Left lung (tissue), 10 donors: ENCODE results near the gene LAMB3. TPM values are rescaled to one million over a fixed set of nuclear protein-coding genes. Genes with fewer than 3 reads are reported as not detected.

Experiments used
- ATAC-seq: fragments of 200-7000 bp; cut with Tn5 transposase; one replicate; pipeline ENCODE4 v1.9.1; 2020; ENCODE audit warnings: moderate library complexity
- DNase-seq, 4 donors: peaks; one replicate each; pipeline ENCODE4 v3.0.0-alpha.2; 2013 to 2020
- H3K27ac ChIP-seq, 2 donors: fragments of 200-600 bp; sonication (generic) in 1 of 2; one replicate each; pipeline versions ENCODE4 v1.5.0 to v1.8.0; 2020 to 2021
- H3K27me3 ChIP-seq, 2 donors: fragments of 200-600 bp; sonication (generic) in 1 of 2; one replicate each; pipeline versions ENCODE4 v1.5.0 to v1.8.0; 2020 to 2021
- H3K36me3 ChIP-seq, 2 donors: fragments of 200-600 bp; sonication (generic) in 1 of 2; one replicate each; pipeline versions ENCODE4 v1.5.0 to v1.8.0; 2020 to 2021
- H3K4me1 ChIP-seq, 2 donors: fragments of 200-600 bp; one replicate each; pipeline ENCODE4 v1.8.0; 2021
- H3K4me3 ChIP-seq, 2 donors: fragments of 200-600 bp; sonication (generic) in 1 of 2; one replicate each; pipeline versions ENCODE4 v1.5.0 to v1.8.0; 2020 to 2021; ENCODE audit warnings: mild to moderate bottlenecking in 1 of 2
- H3K9me3 ChIP-seq, 2 donors: fragments of 200-600 bp; sonication (generic) in 1 of 2; one replicate each; pipeline versions ENCODE4 v1.5.0 to v1.8.0; 2020 to 2021
- intact Hi-C, 2 donors: fragments of 100-400 bp; cut with DNase I; formaldehyde crosslinking; loops; one replicate each; pipeline versions ENCODE4 v1.11.2 to v1.14.2; 2022
- polyA plus RNA-seq, 6 donors: library from polyadenylated mRNA; unstranded; fragments of 120-200 nt; gene quantifications; one replicate each; pipeline ENCODE4 v1.2.1, GENCODE V29; 2013; ENCODE audit not compliant: insufficient read length in 6 of 6
- total RNA-seq, 2 donors: library from RNA; stranded (reverse); fragmentation: NEBNext Ultra II Directional; extraction: Animal tissue kit (Norgen Biotek cat#: 25700); gene quantifications; one replicate each; pipeline ENCODE4 v1.2.1, GENCODE V29; 2021
- TF ChIP-seq, protein P1 (sequence below), 2 donors: fragments of 200-600 bp; sonication (generic) in 1 of 2; IDR thresholded peaks; one replicate each; pipeline versions ENCODE4 v1.5.0 to v1.8.0; 2021; ENCODE audit warnings: antibody characterized with exemption in 2 of 2
- donor health status: DM: no; HTN: yes; CAD: no.
- donor health status: DM: no; HTN: no; CAD: no.

Gene LAMB3
- total and polyA plus RNA-seq, 8 donors: 54.1 to 126 (median 69.9) TPM

DNA sequence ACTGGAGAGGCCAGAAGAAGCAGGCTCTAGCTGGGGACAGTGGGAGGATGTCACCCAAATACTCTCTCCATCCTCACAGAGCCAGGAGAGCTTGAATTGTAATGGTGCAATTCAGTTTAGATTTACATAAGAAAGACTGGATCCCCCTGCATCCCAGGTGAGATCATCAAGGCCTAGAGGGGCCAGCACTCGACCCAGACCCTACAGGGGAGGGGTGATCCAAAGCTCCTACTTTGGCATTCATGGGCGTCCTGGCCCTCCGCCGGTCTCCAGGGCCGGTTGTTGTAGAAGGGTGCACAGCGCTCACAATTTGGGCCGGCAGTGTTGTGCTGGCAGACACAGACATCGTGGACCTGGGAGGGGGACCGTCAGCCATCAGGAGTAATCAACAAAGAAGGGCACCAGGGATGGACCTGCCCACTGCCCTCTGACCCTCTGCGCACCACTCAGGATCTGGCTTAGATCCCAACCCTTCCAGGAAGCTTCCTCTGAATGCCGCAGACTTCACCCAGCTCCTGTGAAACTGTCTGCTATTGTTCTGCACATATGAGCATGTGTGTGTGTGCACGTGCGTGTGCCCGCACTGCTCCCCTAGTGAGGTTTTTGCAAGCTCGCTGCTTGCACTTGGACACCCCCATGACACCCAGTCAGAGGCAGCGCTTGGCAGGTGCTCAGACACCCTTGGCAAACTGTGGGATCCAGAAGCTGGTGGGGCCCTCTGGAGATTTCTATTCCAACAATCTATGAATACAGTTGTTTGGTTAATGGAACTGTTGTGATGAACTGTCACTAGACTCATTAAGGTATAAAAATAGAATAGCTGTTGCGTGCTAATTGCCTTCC lies 21.6 kb downstream of the LAMB3 start:
- ATAC-seq: no peak
- Histone ChIP-seq H3K27ac (no peak overlapping the region), H3K27me3 (no peaks in the 10 kb centered on the region), H3K4me1 (peaks cover 3 to 29% of the 10 kb centered on the region in 2 donors), H3K4me3 (no peak overlapping the region), H3K36me3 (peaks cover 0 to 52% of the 10 kb centered on the region in 2 donors), H3K9me3 (no peaks in the 10 kb centered on the region)
- TF ChIP-seq, protein P1, sequence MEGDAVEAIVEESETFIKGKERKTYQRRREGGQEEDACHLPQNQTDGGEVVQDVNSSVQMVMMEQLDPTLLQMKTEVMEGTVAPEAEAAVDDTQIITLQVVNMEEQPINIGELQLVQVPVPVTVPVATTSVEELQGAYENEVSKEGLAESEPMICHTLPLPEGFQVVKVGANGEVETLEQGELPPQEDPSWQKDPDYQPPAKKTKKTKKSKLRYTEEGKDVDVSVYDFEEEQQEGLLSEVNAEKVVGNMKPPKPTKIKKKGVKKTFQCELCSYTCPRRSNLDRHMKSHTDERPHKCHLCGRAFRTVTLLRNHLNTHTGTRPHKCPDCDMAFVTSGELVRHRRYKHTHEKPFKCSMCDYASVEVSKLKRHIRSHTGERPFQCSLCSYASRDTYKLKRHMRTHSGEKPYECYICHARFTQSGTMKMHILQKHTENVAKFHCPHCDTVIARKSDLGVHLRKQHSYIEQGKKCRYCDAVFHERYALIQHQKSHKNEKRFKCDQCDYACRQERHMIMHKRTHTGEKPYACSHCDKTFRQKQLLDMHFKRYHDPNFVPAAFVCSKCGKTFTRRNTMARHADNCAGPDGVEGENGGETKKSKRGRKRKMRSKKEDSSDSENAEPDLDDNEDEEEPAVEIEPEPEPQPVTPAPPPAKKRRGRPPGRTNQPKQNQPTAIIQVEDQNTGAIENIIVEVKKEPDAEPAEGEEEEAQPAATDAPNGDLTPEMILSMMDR (IDR thresholded peaks at IDR 0.05): no peak
- DNase-seq: no peak
- intact Hi-C loops: no loop called here

DNA sequence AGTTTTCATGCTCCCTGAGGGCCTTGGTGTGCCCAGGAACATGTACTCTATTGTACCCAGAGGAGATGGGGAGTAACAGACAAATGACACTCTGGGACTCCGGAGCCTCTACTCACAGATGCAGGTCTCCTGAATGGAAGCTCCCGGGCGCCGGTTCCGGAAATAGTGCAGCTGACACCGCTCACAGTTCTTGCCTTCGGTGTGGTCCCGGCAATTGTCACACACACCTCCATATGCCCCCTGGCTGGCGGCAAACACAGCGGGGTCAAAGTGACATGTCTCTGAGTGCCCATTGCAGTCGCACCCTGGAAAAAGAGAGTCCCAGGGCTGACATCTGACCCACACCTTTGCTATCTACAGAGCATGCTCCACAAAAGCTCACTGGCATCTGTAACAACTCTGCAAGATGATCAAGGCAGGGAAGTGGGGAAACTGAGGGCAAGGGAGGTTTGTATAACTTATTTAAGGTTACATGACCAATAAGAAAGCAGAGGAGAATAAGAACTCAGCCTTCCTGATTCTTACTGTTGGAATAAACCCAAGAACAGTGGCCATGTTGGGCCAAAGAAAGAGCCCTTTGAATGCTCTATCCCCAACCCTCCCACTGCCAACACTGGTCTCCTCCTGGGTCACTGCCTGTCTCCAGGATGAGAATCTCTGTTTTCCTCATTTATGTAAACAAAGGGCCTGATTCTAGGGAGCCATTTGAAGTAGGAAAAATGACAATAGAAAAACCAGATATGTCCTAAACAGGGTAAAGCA lies 22.4 kb downstream of the LAMB3 start:
- DNase-seq (no peak), ATAC-seq (no peak)
- H3K4me1 ChIP-seq: peaks cover 3 to 29% of the 10 kb centered on the region in 2 donors
- no peak overlapping the region for H3K4me3 ChIP-seq
- TF ChIP-seq, protein P1 (IDR thresholded peaks at IDR 0.05): no peak
- intact Hi-C loops: loop anchor here in 1 of 2 donors (5.0 kb wide), 1 partner anchor 53 kb away; no protein-coding TSS in a partner anchor
- no peaks in the 10 kb centered on the region for H3K27me3 ChIP-seq
- no peaks in the 10 kb centered on the region for H3K9me3 ChIP-seq
- H3K27ac ChIP-seq: no peak overlapping the region
- H3K36me3 ChIP-seq: peaks cover 0 to 59% of the 10 kb centered on the region in 2 donors

DNA sequence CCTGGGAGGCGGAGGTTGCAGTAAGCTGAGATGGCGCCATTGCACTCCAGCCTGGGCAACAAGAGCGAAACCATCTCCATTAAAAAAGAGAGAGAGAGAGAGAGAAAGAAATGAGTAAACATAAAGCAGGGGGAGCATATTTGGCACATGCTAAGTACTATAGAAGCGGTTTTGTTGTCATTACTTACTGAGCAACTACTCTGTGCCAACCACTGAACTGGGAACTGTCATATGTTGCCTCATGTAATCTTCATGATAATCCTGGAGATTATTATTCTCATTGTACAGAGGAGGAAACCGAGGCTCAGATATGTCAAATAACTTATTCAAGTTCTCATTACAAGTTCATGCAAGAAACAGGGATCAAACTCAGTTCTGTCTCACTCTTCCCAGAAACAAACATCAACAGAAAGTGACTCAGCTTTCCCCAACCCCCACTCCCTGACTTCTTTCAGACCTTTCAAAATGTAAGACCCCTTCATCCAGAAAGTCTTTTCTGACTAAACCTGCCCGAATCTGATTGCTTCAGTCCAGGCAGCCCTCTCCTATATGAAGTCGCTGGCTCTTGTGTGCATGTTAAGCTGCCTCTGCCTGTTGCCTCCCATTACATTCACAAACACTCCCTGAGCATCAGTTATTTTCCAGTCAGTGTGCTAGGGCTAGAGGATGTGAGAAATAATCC lies 23.5 kb downstream of the LAMB3 start:
- Histone ChIP-seq H3K4me3 (no peak overlapping the region), H3K36me3 (peaks cover 0 to 52% of the 10 kb centered on the region in 2 donors), H3K27ac (no peak overlapping the region), H3K9me3 (no peaks in the 10 kb centered on the region), H3K27me3 (no peaks in the 10 kb centered on the region), H3K4me1 (peaks cover 3 to 27% of the 10 kb centered on the region in 2 donors)
- ATAC-seq: no peak
- intact Hi-C loops: loop anchor here in 1 of 2 donors (5.0 kb wide), 1 partner anchor 51 kb away; no protein-coding TSS in a partner anchor
- TF ChIP-seq, protein P1 (IDR thresholded peaks at IDR 0.05): no peak
- DNase-seq: no peak

DNA sequence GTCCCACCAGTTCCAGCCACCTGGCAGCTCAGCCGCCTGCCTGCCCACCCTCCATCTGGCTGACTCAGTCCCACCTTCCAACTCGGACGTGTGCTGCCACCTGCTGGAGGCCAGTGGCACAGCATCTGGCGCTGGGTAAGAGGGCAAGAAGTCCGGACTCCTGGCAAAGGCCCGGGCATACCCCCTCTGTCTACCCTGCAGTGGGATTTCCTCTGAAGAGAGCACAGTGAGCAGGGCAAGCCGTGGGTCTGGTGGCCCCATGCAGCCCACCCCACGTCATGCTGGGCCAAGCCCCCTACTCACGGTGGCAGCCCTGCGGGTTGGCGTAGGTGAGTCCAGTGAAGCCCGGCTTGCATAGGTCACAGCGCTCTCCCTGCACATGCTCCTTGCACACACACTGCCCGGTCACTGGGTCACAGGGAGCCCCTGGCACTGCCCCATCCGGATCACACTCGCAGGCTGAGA lies 24.5 kb downstream of the LAMB3 start:
- Histone ChIP-seq H3K27ac (no peak overlapping the region), H3K4me3 (no peak overlapping the region), H3K4me1 (peaks cover 3 to 22% of the 10 kb centered on the region in 2 donors), H3K27me3 (no peaks in the 10 kb centered on the region), H3K36me3 (peaks cover 0 to 59% of the 10 kb centered on the region in 2 donors), H3K9me3 (no peaks in the 10 kb centered on the region)
- TF ChIP-seq, protein P1 (IDR thresholded peaks at IDR 0.05): peak; percentile 95
- ATAC-seq: peak; percentile 84
- DNase-seq: peak in 3 of 4 donors; percentile 73 to 93 (median 78)
- intact Hi-C loops: loop anchor here in 1 of 2 donors (5.0 kb wide), 1 partner anchor 50 kb away; no protein-coding TSS in a partner anchor
